Glomerular visceral epithelial cell (primary cell): ENCODE data around the gene TNFRSF19.
"Not testable (repeated sequence)": the region's sequence is repeated elsewhere in the genome, so short reads cannot be mapped to it uniquely, and the experiment has no call there.

Experiments
- DNase-seq: peaks from one replicate; pipeline ENCODE4 v3.0.0-alpha.2; 2016; ENCODE audit errors: extremely low spot score

The TNFRSF19 gene

DNA sequence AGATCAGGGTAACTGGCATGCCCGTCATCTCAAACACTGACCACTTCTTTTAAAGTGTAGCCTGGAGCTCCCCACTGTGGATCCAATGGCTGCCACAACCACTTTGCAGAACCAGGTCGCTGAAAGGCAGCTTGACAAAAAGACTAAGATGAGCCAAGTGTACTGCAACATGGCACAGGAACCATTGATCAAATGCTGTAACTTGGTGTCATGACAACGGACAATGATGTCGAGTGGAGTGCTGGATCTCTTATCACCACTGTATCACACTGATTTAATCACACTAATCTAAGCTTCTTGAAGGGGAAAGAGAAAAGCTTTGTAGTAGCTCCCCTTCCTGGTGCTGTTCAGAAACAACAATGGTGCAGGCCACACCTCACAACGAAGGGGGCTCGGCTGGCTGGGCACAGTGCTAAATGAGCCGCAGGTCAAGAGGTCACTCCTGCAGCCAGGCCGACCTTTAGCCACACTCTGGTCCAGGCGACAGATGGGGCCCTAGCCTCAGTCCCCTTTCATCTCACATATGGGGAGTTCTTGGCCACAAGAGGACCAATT, 2.2 kb upstream of the TNFRSF19 start:
- DNase-seq: no peak

DNA sequence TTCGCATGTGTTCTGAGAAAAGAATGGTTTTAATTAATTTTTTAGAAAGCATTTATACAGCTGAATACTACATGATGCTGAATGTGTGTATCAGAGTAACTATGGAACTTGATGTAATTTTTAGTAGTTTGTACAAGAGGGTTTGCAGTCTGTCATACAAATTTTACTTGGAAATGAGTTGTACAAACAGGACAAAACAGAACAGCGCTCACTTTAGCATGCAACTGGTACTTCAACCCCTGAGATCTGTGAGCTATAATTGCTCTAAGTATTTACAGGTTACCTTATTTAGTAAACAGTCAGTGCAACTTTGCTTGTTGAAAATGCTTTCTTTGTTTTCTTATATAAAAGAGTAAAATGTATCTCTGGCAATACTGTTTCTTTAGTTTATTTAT, 706 bp downstream of the TNFRSF19 start:
- DNase-seq: no peak

DNA sequence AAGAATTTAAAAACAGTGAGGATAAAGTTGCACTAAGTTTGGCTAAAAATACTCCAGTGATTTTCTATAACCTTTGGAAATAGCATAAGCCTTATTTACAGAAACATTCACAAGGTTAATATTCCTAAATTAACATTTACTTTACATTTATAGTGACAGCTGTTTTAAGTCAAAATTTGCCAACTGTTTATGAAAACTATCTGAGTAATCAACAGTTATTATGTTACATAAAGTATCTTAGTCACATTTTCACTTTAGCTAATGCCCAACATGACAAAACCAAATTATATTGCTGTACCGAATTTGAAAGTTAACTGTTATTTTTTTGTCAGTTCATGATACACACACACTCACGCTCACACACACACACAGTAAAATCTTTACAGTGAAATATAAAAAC, 1.2 kb downstream of the TNFRSF19 start:
- no peak for DNase-seq

DNA sequence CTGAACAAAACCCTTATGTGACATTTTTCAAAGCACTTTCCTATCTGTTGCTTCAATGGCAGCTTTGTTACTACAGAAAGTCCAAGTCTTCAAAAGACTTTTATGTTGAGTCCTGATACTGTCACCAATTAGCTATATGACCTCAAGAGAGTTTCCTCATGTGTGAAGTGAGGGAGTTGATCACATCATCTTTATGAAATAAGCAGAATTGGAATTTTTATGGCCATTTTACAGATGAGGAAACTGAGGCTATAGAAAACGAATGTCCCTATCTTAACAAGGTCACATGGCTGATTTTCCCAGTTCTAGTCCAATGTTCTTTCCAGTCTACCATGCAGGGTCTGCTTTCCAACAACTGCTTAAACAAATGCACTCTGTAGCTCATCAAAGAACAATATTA, 2.6 kb downstream of the TNFRSF19 start:
- no peak for DNase-seq

DNA sequence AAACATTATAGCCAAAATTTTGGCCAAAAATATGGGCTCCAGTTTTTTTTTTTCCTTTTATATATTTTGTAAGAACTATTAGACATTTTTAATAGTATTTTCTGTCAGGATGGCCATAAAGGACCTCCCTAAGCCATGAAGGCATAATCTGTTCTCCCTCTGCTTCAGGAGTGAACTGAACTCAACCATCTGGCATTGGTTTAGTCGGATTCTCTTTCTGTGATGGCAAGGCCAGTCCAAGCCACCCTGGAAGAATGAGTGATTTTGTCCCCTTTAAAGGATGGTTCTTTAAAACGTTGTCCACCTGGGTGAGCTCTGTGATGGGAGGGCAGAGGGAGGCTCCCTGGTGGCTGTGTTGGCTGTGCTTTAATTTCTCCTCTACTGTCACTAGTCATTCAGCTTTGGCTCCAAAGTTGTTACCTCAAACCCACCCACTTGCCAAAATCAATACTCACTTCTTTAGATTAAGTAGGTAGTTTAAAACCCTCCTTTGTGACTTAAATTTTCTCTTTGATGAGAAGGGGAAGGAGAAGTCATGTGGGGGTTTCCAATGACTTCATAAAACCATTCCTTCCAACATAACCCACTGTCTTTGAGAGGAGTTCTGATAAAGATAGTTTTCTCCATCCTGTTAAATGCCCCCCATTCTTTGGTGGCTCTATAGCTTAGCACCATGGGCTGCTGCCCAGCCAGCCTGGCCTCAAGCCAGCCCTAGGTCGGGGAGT, 4.4 kb downstream of the TNFRSF19 start:
- DNase-seq: no peak

DNA sequence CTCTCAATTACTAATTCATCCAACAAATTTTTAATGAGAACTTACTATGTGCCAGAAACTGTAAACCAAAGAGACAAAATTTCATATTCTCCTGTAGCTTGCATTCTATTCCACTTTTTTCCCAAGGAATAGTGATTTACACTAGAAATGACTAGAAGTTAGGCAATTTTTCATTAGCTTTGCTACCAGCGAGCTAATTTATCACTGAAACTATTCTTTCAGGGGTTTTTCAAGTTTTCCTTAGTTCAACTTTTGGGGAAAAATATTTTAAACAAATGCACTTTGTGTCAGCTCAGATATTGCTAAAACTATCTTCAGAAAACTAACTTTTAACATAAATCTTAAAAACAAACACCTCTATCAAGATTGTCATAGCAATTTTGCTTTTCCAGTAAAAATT, 5.4 kb downstream of the TNFRSF19 start:
- no peak for DNase-seq

DNA sequence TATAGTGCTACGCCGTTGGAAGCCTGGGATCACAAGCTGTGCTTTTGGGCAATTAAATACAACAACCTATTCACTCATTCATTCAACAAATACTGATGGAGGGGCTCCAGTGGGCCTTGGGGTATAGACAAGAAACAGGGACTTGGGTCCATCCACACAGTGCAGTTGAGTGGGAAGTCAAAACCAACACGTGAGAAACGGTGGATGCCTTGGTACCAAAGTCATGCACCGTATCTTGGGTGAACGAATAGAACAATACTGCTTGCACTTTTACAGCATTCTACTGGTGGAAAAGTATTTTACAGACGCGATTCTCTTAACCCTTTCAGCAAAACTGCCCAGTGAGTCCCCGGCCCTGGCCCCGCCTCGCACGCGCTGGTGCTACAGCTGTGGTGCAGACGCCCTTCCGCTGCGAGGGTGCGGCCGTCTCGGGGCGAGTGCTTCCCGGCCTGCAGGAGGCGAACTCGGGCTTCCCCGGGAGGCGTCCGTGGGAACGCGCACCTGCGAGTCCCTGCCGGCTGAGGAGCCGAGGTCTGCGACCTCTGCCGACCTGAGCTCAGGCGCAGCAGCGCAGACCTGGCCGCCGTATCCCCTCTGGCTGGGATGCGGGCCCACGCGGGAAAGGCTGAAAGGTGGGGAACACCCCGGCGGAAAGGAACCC, 8.3 kb downstream of the TNFRSF19 start:
- DNase-seq: peak; percentile 81

DNA sequence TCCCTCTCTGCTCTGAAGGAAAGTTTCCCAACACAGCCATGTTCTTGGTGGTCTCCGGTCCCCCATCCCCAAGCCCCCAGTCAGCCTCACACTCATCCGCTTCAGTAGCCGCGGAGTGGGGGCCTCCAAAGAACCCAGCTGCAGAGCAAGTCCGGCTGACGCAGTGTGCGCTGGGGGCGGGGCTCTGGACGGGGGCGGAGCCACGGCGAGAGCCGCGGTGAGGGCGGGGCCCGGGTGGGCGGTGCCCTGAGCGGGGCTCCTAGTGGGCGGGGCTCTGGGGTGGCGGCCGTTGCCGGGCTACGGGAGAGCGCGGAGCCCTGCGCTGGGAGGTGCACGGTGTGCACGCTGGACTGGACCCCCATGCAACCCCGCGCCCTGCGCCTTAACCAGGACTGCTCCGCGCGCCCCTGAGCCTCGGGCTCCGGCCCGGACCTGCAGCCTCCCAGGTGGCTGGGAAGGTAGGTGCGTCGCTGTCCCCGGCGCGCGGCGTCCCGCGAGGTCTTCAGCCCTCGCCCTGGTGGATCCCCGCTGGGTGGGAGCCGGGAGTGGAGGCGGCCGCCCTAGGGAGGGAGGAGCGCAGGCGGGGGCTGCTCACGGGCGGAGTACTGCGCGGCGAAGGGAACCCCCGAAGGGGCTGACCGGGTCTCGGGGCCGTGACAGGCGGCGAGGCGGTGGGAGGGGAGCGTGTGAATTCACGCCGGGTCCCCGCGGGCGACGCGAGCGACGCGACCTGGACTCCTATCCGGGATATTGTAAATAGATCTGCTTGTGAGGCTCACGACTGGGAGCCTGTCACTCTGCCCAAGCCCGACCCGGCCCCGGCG, 9.1 kb downstream of the TNFRSF19 start:
- peak; percentile 92 for DNase-seq

DNA sequence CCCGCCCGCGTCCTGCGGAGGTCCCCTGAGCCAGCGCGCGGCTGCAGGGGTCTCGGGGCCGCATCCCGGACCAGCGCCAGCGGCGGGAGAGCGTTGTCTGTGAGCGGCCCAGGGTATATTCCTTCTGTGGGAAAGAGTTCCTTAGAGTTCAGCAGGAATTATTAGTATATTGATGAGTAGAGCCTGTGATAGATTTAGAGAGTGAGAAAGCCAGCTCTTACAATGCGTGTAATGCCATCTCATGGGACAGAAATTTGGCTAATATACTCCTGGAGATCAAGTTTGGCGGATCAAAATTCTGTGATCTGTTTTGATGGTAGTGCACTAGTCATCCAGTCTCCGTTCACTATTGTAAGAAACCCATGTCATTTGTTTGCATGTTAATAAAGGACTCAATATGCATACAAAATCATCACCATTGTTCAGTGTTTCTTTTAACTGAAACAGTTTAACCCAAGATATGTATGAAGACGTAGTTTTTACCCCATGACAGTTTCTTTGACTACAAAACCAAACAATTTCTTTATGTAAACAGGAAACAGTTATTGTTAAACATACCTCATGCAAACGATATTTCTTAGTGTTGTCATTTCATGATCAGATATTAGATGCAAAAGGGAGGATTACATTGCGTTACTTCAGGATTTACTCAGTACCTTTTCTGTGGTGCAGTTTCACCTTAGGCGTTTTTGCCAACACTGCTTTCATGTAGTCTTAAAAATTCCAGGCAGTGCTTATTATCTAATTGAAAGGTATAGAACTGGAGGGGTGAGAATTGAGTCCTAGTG, 9.9 kb downstream of the TNFRSF19 start:
- no peak for DNase-seq

DNA sequence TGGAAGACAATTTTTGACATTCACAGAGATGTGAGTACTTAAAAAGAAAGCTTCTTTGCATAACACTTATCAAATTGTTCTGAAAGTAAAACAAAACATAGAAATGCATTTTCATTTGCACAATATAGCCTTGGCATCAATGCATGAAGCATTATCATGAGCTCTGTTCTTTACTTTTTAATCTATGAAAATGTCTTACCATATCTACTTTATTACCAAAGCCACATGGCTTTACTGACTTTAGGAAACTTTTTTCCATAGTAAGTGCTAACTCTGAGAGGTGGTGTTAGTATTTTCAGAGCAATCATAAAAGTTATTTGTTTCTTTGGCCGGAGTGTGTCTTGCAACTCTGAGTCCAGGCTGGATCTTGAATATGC, 10.5 kb downstream of the TNFRSF19 start:
- DNase-seq: no peak

DNA sequence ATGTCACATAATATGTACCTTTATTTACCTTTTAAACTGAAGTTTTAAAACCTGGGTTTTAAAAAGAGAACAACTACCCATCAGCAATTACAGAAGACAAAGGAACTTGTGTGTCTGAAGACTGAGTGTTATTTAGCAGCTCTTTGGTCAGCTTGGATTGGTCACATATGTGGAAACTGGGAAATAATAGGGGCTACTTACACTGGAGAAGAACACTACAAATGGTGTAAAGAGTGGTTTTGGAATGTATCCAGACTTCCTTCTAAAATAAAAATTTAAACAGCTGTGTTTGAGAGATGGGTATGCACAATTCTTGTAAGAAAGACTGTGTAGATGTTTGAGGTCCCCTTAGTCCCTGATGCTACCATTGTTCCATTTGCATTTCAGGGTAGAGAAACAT, 13.3 kb downstream of the TNFRSF19 start:
- DNase-seq: no peak

DNA sequence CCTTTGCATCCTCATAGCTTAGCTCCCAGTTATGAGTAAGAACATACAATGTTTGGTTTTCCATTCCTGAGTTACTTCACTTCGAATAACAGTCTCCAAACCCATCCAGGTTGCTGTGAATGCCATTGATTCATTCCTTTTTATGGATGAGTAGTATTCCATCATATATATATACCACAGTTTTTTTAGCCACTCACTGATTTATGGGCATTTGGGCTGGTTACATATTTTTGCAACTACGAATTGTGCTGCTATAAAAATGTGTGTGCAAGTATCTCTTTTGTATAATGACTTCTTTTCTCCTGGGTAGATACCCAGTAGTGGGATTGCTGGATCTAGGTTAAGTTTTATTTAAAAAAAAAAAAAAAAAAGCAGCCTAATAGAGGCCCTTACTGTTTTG, 14.1 kb downstream of the TNFRSF19 start:
- DNase-seq: no peak

DNA sequence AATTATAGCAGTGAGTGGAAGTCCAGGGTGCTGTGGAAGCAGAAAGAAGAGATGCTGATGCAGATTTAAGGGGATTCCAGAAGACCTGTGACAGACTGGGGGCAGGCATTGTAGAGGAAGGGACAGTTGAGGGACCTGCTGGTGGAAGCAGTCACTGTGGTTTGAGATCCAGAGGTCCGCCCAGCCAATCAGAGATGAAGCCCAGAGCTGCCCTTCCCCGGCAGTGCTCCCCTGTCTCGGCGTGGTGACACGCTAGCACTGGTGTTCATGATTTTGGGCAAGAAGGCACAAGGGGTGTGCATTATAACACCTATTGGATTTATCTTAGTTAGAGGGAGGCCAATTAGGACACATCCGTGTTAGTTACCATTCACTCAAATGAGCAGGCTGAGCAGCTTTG, 16.1 kb downstream of the TNFRSF19 start:
- no peak for DNase-seq

DNA sequence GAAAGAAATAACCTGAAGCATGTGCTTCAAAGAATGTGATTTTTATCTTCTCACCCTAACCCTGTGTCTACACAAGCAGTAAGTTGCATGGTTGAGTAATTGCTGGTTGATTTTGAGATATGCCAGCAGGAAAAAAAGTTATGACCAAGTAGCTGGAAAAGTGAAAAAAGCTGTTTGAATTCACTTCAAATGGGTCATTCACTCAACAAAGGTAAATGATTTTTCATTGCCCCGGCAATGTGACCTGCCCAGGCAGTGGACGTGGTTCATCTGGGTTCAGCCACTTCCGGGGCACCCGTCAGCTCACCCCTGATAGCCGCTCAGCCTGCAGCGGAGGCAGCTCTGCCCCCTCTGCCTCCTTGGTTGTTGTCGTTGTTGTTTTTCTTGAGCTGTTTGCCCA, 18.5 kb downstream of the TNFRSF19 start:
- DNase-seq: no peak

DNA sequence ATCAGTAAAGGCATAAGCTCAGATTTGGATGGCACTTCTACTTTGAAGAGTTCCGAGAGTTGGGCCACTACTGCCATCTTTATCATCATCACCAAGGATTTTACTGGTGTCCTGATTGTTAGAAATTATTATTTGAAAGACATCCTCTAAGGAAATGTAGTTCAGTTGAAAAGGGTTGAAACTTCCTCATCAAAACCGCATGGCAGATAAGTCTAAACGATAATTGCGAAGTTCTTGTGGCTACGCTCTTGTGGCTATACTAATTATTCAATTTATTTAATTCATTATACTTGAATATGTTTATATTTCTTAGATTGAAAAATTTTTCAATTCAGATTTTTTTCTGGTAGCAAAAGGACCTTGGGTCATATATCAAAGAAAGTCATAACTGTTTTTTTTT, 22.4 kb downstream of the TNFRSF19 start:
- no peak for DNase-seq

DNA sequence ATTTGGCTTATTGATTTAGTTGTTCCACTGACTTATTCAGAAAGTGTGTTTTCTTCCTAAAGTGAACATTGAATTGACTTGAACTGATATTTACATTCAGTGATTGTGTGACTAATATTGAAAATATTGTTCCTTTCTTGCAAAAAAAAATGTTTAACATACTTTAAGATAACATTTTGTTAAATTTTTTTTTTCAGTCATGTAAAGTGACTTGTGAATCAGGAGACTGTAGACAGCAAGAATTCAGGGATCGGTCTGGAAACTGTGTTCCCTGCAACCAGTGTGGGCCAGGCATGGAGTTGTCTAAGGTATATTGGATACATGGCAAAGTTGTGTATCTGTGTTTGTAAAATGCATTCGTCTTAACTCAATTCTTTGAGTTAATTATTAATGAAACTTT, 22.9 kb downstream of the TNFRSF19 start:
- no peak for DNase-seq

DNA sequence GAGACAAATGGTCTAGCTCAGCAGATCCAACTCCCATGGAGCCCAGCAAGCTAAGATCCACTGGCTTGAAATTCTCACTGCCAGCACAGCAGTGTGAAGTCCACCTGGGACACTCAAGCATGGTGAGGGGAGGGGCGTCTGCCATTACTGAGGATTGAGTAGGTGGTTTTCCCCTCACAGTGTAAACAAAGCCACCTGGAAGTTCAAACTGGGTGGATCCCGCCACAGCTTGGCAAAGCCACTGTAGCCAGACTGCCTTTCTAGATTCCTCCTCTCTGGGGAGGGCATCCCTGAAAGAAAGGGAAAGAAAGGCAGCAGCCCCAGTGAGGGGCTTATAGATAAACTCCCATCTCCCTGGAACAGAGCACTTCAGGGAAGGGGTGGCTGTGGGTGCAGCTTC, 24.1 kb downstream of the TNFRSF19 start:
- DNase-seq: not testable (repeated sequence)

DNA sequence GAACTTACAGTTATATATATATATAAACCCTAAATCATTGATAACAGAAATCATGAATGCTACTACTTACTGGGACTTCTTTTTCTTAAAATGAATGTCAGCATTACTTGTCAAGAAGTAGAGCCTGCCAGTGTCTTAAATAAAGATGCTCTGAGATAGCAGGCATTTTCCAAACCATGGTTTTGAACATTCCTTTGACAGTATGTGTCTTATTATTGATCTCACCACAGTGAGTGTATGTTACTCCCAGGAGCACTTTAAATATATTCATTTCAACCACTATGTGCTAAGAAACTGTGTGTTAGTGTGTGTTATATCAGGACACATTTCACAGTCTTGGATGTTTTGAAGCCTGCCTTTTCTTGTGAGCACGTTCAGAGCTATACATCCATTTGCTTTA, 28.2 kb downstream of the TNFRSF19 start:
- DNase-seq: peak; percentile 30

DNA sequence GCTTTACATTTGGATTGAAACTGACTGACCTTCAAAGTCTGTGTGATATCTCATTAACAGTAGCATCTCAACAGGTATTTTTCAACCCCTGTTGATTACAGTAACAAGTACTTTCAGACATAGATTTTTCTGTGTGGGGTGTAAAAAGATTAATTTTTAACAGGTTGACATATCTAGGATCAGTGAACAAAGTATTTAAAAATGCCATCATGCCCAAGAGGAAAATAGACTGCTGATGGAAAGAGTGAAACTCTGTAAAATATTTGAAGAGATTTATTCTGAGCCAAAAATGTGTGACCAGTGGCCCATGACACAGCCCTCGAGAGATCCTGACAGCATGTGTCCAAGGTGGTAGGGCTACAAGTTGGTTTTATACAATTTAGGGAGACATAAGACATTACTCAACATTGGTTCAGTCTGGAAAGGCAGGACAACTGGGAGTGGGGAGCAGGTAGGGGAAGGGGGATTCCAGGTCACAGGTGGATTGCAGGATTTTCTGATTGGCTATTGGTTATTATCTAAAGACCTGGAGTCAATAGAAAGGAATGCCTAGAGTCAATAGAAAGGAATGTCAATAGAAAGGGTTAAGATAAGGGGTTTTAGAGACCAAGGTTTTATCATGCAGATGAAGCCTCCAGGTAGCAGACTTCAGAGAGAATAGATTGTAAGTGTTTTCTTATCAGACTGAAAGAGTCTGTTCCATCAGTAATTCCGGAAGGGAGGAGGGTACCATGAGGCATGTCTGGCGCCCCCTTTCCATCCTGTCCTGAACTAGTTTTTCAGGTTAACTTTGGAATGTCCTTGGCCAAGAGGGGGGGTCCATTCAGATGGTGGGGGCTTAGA, 29.1 kb downstream of the TNFRSF19 start:
- DNase-seq: peak; percentile 71

DNA sequence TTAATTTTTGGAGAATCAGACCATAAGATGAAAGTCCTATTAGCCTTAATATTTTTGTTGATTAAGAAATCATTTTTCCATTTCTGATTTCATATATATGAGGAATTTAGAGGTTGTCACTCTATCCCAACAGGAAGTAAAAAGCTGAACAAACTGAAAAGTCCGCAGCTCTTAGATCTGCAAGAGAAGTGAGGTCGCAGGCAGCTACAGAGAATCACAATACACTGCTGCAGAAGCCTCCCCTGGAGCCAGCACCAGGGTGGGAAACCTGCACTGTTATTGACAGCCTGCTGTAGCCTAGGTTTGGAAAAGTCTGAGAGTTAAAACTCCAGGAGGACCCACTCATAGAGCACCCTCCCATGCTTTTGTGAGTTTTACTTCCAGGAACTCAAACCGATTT, 29.9 kb downstream of the TNFRSF19 start:
- DNase-seq: no peak

DNA sequence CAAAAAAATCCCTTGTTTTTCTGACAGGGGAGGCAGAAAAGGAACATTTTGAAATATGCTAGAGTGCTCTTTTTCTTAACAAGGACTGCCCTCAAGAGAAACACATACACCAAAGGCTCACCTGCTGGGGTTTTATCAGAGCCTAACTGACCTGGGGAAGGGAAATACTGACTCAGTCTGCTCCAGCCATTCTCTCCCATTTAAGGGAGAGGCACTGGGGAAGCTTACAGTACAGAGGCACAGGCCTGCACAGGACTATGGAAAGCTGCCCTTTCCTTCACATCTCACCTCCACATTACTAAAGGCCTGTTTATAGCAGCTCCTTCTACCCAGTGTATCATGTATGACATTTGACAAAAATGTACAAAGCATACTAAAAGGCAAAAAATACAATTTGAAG, 30.3 kb downstream of the TNFRSF19 start:
- no peak for DNase-seq
